Activated T-cell treated with anti-CD3 and anti-CD28 coated beads, Interleukin-2, amount 50 U/mL, for 72 hours (primary cell): Measurements from ENCODE around the gene PLAGL2. TPM values are rescaled to one million over a fixed set of nuclear protein-coding genes. Genes with fewer than 3 reads are reported as not detected.

ENCODE experiments used
- total RNA-seq, 2 donors: library from RNA; stranded (reverse); gene quantifications; one replicate each; pipeline ENCODE4 v1.2.3, GENCODE V29; 2022

Gene PLAGL2
- total RNA-seq, 2 donors from 2014 or later = 98.8 to 107 TPM

Other genes starting within 250 kb of the PLAGL2 start
- gene XKR7, start 239.6 kb downstream of the PLAGL2 start, total RNA-seq = not detected
- not detected for gene CCM2L, start 197.3 kb downstream of the PLAGL2 start, total RNA-seq
- gene HCK, start 155.5 kb downstream of the PLAGL2 start, total RNA-seq = 1 to 10 TPM in 1 of 2 donors, under 1 TPM in 1; 0.50 to 1.1 TPM
- gene TM9SF4, start 98.0 kb downstream of the PLAGL2 start, total RNA-seq = 10 to 100 TPM; 42.9 to 56.7 TPM
- gene POFUT1, start 137 bp upstream of the PLAGL2 start, total RNA-seq = 10 to 100 TPM; 59.7 to 63.2 TPM
- gene KIF3B, start 69.9 kb upstream of the PLAGL2 start, total RNA-seq = 10 to 100 TPM; 30.3 to 37.9 TPM
- 100 to 1,000 TPM; 158 to 168 TPM for gene ASXL1, start 150.6 kb upstream of the PLAGL2 start, total RNA-seq